GM18867 (cell line): ENCODE results near the gene DENND4A.

ENCODE experiments used
- ATAC-seq: cut with Tn5 transposase; IDR thresholded peaks from one replicate; pipeline ENCODE4 v1.9.1; 2021; ENCODE audit warnings: mild to moderate bottlenecking, moderate library complexity; ENCODE audit not compliant: unreplicated experiment

The DENND4A gene

DNA sequence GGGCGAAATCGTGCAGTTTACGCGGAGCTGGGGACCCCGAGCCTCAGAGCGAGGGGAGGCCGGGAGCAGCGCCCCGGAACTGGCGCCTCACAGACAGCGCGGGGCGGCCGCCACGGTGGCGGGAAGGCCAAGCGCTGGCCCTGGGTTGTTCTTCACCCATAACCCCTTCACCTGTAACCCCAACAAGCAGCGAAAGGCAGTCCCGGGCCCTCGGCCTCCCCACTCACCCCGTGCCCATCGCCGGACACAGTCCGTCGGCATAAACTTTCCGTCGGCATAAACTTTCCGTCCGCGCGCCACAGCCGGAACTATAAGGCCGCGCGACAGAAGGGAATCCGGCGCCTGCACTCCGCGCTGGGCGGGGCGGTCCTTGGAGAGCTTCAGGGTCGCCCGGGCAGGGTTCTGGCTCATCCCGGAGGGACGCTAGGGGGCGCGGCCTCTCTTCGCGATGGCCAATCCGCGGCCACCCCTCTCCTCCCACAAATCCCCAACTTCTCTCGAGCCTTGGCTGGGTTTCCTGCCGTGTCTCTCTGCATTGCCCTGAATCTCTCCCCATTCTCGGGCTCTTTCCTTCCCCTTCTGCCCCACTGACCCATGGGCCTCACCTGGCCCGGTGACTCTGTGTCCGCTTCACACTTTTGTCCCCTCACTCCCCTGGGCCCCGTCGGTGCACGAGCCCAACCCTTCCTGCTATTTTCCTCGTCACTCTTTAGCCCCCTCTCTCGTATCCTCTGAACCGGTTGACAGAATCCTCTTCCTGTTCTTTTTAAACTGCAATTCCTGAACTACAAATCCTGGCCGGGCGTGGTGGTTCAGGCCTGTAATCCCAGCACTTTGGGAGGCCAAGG is 181.0 kb downstream of the DENND4A start, which contains the start of gene INTS14:
Gene INTS14, minus strand, starts transcription at position 261 of the 848 bp plus-strand sequence. CDS start 3,751 bp downstream, outside the sequence.
- ATAC-seq = peak; percentile 97
